Ishikawa (cell line): ENCODE results near the gene IFNL3.

Experiments used
- CEBPB ChIP-seq: IDR thresholded peaks from 2 replicates; pipeline ENCODE4 v1.6.1; 2012
- CREB1 ChIP-seq: IDR thresholded peaks from 2 replicates; pipeline ENCODE4 v1.6.1; 2012; ENCODE audit warnings: low read depth
- EGR1 ChIP-seq: IDR thresholded peaks from 2 replicates; pipeline ENCODE4 v1.6.1; 2012
- EP300 ChIP-seq: IDR thresholded peaks from 2 replicates; pipeline ENCODE4 v1.6.1; 2012; ENCODE audit warnings: borderline replicate concordance
- FOXM1 ChIP-seq: IDR thresholded peaks from 2 replicates; pipeline ENCODE4 v1.6.1; 2012; ENCODE audit warnings: low read depth, borderline replicate concordance
- MAX ChIP-seq: IDR thresholded peaks from 2 replicates; pipeline ENCODE4 v1.6.1; 2012
- NFIC ChIP-seq: IDR thresholded peaks from 2 replicates; pipeline ENCODE4 v1.6.1; 2012
- RAD21 ChIP-seq: IDR thresholded peaks from 2 replicates; pipeline ENCODE4 v1.6.1; 2012; ENCODE audit warnings: low read depth
- REST ChIP-seq: IDR thresholded peaks from 2 replicates; pipeline ENCODE4 v1.6.1; 2012; ENCODE audit warnings: low read depth, mild to moderate bottlenecking
- TAF1 ChIP-seq: IDR thresholded peaks from 2 replicates; pipeline ENCODE4 v1.6.1; 2012; ENCODE audit warnings: low read depth, mild to moderate bottlenecking
- TCF12 ChIP-seq: IDR thresholded peaks from 2 replicates; pipeline ENCODE4 v1.6.1; 2012; ENCODE audit warnings: low read depth
- TEAD4 ChIP-seq: IDR thresholded peaks from 2 replicates; pipeline ENCODE4 v1.6.1; 2012
- USF1 ChIP-seq: IDR thresholded peaks from 2 replicates; pipeline ENCODE4 v1.6.1; 2012
- YY1 ChIP-seq: IDR thresholded peaks from 2 replicates; pipeline ENCODE4 v1.6.1; 2012; ENCODE audit warnings: low read depth
- ZBTB7A ChIP-seq: IDR thresholded peaks from 2 replicates; pipeline ENCODE4 v1.6.1; 2012; ENCODE audit warnings: low read depth

The IFNL3 gene

GRCh38 chr19:39200066-39200802 is 44.6 kb downstream of the IFNL3 start:
- TF ChIP-seq RAD21 (no peak), MAX (no peak), NFIC (no peak), YY1 (no peak), FOXM1 (no peak), REST (no peak), TAF1 (no peak), USF1 (no peak), EGR1 (no peak), ZBTB7A (no peak), TEAD4 (no peak), EP300 (no peak), TCF12 (no peak), CEBPB (no peak), CREB1 (no peak)

- TF ChIP-seq NFIC (no peak), TCF12 (no peak), USF1 (peak; percentile 86), YY1 (0 out of 2 replicates have a peak, but pooled peaks have one; percentile 32), MAX (peak; percentile 58)
Measured at GRCh38 chr19:39199025-39199424, 45.8 kb downstream of the IFNL3 start.

GRCh38 chr19:39197808-39198207 is 47.0 kb downstream of the IFNL3 start:
- TF ChIP-seq RAD21: peak; percentile 18; the same call in 1 of the 2 replicates
- TF ChIP-seq EGR1: no peak

- no peak for TF ChIP-seq YY1
- TF ChIP-seq MAX: peak; percentile 89
- TF ChIP-seq TEAD4: no peak
- TF ChIP-seq REST: no peak
- TF ChIP-seq TCF12: no peak
- no peak for TF ChIP-seq ZBTB7A
Measured at GRCh38 chr19:39196860-39197562, 47.8 kb downstream of the IFNL3 start, which contains the start of gene NCCRP1. TSS of gene NCCRP1 (plus strand) at chr19:39196964. CDS start at chr19:39196983, 19 bp downstream.

GRCh38 chr19:39196320-39196719 is 48.5 kb downstream of the IFNL3 start:
- no peak for TF ChIP-seq REST
- 0 out of 2 replicates have a peak, but pooled peaks have one; percentile 28 for TF ChIP-seq ZBTB7A
